ENCODE measurements around the gene ATXN1.

ATXN1 gene

DNA sequence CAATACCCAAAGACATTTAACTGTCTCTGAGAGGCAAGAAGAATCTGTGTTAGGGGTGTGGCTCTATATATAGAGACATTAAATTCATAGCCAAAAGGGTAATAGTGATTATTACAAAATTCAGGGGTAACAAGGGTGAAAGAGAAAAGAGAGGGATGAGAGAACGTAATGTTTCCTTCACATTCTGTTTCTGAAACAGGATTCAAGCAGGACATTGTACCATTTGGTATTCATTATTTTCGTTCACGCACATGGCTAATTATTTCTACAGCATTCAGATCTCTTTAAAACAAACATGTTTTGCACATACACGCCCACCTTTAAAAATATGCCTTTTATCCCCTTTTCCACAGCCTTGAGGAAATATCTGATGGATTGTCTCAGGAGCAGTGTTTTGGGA is 400.1 kb downstream of the ATXN1 start:
- DNase-seq (ENCODE audit: low read depth) = no peak
- TF ChIP-seq, protein P1, sequence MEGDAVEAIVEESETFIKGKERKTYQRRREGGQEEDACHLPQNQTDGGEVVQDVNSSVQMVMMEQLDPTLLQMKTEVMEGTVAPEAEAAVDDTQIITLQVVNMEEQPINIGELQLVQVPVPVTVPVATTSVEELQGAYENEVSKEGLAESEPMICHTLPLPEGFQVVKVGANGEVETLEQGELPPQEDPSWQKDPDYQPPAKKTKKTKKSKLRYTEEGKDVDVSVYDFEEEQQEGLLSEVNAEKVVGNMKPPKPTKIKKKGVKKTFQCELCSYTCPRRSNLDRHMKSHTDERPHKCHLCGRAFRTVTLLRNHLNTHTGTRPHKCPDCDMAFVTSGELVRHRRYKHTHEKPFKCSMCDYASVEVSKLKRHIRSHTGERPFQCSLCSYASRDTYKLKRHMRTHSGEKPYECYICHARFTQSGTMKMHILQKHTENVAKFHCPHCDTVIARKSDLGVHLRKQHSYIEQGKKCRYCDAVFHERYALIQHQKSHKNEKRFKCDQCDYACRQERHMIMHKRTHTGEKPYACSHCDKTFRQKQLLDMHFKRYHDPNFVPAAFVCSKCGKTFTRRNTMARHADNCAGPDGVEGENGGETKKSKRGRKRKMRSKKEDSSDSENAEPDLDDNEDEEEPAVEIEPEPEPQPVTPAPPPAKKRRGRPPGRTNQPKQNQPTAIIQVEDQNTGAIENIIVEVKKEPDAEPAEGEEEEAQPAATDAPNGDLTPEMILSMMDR (IDR thresholded peaks at IDR 0.05; ENCODE audit: low read depth, low read length, missing control alignments) = no peak
- no peak overlapping the region for H3K4me3 ChIP-seq (ENCODE audit: low read depth, low read length)

DNA sequence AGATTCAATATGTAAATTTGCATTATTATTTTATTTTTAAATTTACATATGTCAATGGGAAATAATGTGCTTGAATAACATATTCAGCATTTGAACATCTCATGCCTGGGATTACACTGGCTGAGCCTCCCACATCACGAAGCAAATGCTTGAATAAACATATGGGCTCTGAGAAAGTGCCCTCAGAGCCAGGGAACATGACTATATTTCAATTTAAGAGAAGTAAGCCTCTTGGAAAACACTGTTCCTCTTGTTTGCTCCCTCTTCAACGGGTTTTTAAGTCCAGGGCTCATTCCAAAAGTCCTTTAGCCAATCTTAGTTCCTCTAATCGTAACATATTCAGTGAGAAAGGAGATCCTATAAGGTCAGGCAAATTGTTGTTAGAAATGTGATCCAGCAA is 400.9 kb downstream of the ATXN1 start:
- TF ChIP-seq, protein P1 (IDR thresholded peaks at IDR 0.05; ENCODE audit: low read depth, low read length, missing control alignments) = no peak
- DNase-seq (ENCODE audit: low read depth) = no peak
- H3K4me3 ChIP-seq (ENCODE audit: low read depth, low read length) = no peak overlapping the region

DNA sequence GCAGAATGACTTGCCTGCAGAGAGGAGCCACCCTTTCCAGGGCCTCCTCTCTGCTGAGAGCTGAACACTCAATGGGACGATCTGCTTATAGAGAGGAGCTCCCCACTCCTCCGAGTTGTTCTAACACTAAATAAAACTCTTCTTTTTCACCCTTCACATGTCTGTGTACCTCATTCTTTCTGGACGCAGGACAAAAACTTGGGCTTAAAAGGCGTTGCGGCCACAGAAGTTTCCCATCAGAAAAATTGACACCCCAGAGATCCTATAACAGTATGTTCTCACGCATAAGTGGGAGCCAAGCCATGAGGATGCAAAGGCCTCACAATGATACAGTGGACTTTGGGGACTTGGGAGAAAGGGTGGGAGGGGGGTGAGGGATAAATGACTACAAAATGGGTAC is 401.7 kb downstream of the ATXN1 start:
- H3K4me3 ChIP-seq (ENCODE audit: low read depth, low read length) = no peak overlapping the region
- TF ChIP-seq, protein P1 (IDR thresholded peaks at IDR 0.05; ENCODE audit: low read depth, low read length, missing control alignments) = no peak
- no peak for DNase-seq (ENCODE audit: low read depth)

DNA sequence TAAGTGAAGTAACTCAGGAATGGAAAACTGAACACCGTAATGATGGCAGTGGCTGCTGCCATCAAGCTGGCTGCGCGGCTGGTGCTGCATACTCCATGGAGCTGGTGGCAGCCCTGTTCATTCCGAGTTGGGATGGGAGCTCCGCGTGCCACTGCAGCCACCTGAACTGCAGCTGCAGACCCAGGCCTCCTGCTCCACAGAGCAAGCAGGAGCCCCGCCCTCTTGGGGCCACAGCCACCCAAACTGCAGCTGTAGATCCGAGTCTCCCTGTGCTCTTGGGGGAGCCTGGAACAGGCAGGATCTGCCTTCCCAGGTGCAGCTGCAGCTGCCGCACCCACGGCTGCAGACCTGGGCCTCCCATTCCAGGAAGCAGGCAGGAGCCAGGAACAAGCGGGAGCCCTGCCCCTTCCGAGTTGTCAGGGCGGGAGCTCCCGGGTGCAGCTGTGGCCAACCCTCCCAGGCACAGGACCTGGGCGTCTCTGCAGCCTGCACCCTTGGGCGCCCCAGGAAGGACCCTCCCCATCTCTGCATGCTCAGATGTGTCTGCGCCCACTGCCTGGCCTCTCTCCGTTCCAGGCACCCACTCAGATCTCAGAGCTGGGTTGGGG is 402.6 kb downstream of the ATXN1 start:
- DNase-seq (ENCODE audit: low read depth) = no peak
- TF ChIP-seq, protein P1 (IDR thresholded peaks at IDR 0.05; ENCODE audit: low read depth, low read length, missing control alignments) = no peak
- no peak overlapping the region for H3K4me3 ChIP-seq (ENCODE audit: low read depth, low read length)

DNA sequence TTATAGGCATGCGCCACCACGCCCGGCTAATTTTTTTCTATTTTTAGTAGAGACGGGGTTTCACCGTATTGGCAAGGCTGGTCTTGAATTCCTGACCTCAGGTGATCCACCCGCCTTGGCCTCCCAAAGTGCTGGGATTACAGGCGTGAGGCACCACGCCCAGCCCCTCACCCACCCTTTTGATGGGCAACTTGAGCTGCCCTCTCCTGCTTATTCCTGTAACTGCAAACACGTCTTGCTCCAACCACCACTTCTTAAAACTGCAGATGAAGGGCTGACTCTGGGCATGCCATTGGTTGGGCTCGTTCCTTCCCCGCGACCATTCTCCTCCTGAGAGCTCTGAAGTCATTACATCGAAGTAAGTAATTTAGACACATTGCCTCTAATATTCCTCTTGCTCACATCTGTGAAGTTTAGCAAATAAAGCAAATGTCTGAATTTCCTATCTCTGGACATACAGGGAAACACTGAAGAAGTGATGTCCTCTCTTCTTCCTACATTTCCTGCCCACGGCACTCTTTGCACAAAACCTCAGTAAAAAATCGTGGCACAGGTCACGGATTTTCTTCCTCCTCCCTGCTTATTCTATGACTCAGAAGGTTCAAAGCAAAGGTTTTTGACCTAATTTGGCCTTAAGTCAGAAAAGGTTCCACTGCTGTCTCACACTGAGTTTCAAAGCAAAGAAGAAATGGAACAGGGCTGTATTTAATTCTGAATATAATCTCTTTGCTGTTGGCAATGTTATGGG is 405.4 kb downstream of the ATXN1 start:
- DNase-seq (ENCODE audit: low read depth) = no peak
- TF ChIP-seq, protein P1 (IDR thresholded peaks at IDR 0.05; ENCODE audit: low read depth, low read length, missing control alignments) = no peak
- no peak overlapping the region for H3K4me3 ChIP-seq (ENCODE audit: low read depth, low read length)

DNA sequence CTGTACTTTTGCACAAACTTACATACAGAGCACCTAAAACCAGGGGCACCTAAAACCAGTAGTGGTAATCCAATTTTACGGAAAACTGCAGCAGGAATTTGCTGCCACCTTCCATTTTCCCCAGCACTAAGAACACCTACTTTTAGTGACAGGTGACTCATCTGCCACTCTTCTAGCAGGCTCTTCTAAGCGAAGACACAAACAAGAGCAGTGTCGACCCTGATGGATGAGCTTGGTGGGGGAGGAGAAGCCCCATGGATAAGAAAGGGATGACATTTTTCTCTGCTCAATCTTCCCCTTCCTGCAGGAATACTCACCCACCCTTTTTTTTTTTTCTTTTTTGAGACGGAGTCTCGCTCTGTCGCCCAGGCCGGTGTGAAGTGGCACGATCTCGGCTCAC is 406.0 kb downstream of the ATXN1 start:
- no peak for DNase-seq (ENCODE audit: low read depth)
- TF ChIP-seq, protein P1 (IDR thresholded peaks at IDR 0.05; ENCODE audit: low read depth, low read length, missing control alignments) = no peak
- H3K4me3 ChIP-seq (ENCODE audit: low read depth, low read length) = no peak overlapping the region

DNA sequence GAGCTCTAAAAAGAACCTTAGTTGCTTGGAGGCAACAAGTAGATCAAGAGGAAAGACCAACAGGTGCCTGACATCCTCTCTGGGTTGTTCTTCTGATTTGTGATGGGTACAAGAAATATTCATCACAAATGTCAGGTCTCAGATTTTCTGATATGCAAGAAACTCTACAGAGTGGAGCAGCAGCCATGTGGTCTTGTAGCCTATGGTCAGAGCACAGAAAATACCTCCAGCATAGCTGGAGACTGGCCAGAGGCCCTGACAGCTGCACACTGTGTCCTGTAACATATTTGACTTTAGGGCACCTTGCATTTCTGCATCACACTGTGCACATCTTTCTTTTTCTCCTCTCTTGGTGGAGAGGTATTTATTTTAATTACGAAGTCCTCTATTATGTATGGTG is 406.6 kb downstream of the ATXN1 start:
- H3K4me3 ChIP-seq (ENCODE audit: low read depth, low read length) = no peak overlapping the region
- no peak for DNase-seq (ENCODE audit: low read depth)
- TF ChIP-seq, protein P1 (IDR thresholded peaks at IDR 0.05; ENCODE audit: low read depth, low read length, missing control alignments) = no peak
